A549 (cell line): Measurements from ENCODE around the gene PYROXD2. TPM values are rescaled to one million over a fixed set of nuclear protein-coding genes. Genes with fewer than 3 reads are reported as not detected.

Experiments
- ATAC-seq, 2 experiments: fragments of 200-7000 bp in 1 of 2; fragments of >200 bp in 1 of 2; cut with Nextera tagmentation in 1 of 2; cut with Tn5 transposase in 1 of 2; 3 replicates each; pipeline versions ENCODE4 v1.8.0 to v1.9.1; 2018 to 2020; ENCODE audit warnings: mild to moderate bottlenecking in 1 of 2, moderate library complexity in 1 of 2
- CTCF ChIA-PET: fragments of 300-600 bp; sonication (Branson Sonifier 250); formaldehyde crosslinking; extraction: SDS; loops from one replicate; lab custom pipeline; 2021; ENCODE audit warnings: antibody characterized with exemption, inconsistent platforms; lab: Yijun Ruan, JAX
- POLR2A ChIA-PET: fragments of 350-600 bp; formaldehyde crosslinking; extraction: SDS; loops from one replicate; lab custom pipeline; 2021; ENCODE audit warnings: antibody characterized with exemption, inconsistent platforms; lab: Yijun Ruan, JAX
- DNase-seq, 2 experiments: peaks; one replicate each; pipeline versions ENCODE4 v3.0.0 to v3.0.0-alpha.2; 2011 to 2016; ENCODE audit warnings: low read depth in 1 of 2, low spot score in 1 of 2
- FAIRE-seq: peaks from 2 replicates; lab custom pipeline; 2011; peaks lifted over from hg19 to GRCh38; lab: Jason Lieb, UNC
- H3K27ac ChIP-seq, 2 experiments: fragments of >200 bp; sonication (Bioruptor Twin); formaldehyde crosslinking; 3 replicates each; pipeline ENCODE4 v1.5.1; 2016 to 2017
- H3K4me1 ChIP-seq: fragments of >200 bp; sonication (Bioruptor Twin); formaldehyde crosslinking; 3 replicates; pipeline ENCODE4 v1.6.1; 2016
- H3K4me2 ChIP-seq: fragments of >200 bp; sonication (Bioruptor Twin); formaldehyde crosslinking; 3 replicates; pipeline ENCODE4 v1.6.1; 2016
- H3K4me3 ChIP-seq: fragments of >200 bp; sonication (Bioruptor Twin); formaldehyde crosslinking; 3 replicates; pipeline ENCODE4 v1.5.1; 2016
- H3K9me3 ChIP-seq: fragments of >200 bp; sonication (Bioruptor Twin); formaldehyde crosslinking; 3 replicates; pipeline ENCODE4 v1.6.1; 2016
- ATOH8 ChIP-seq: fragments of 250-450 bp; sonication (Bioruptor Pico); IDR thresholded peaks from 2 replicates; pipeline ENCODE4 v1.5.0; 2020; ENCODE audit warnings: low read depth, mild to moderate bottlenecking, moderate library complexity
- BCL3 ChIP-seq: fragments of >200 bp; sonication (Bioruptor Twin); formaldehyde crosslinking; IDR thresholded peaks from 3 replicates; pipeline ENCODE4 v1.6.1; 2016
- CBX2 ChIP-seq: fragments of 200-600 bp; sonication (generic); IDR thresholded peaks from 2 replicates; pipeline ENCODE4 v1.6.1; 2016; ENCODE audit warnings: low read depth, mild to moderate bottlenecking, borderline replicate concordance
- CEBPB ChIP-seq, 2 experiments: fragments of >200 bp in 1 of 2; sonication (Bioruptor Twin) in 1 of 2; formaldehyde crosslinking in 1 of 2; IDR thresholded peaks; 2 replicates each; pipeline ENCODE4 v1.6.1; 2012 to 2016
- E2F6 ChIP-seq: IDR thresholded peaks from 2 replicates; pipeline ENCODE4 v1.6.1; 2012; ENCODE audit warnings: low read depth, borderline replicate concordance
- EHMT2 ChIP-seq: fragments of 200-600 bp; sonication (generic); IDR thresholded peaks from 2 replicates; pipeline ENCODE4 v1.6.1; 2016; ENCODE audit warnings: antibody characterized with exemption, low read depth, mild to moderate bottlenecking, moderate library complexity
- ELK1 ChIP-seq: fragments of 150-350 bp; IDR thresholded peaks from 2 replicates; pipeline ENCODE4 v1.6.1; 2014; ENCODE audit warnings: low read depth, mild to moderate bottlenecking, low read length
- ESRRA ChIP-seq: fragments of 150-350 bp; IDR thresholded peaks from 2 replicates; pipeline ENCODE4 v1.6.1; 2014; ENCODE audit warnings: mild to moderate bottlenecking, low read length, borderline replicate concordance
- FOSL2 ChIP-seq, 2 experiments: fragments of 450-650 bp in 1 of 2; fragments of >200 bp in 1 of 2; sonication (Bioruptor Twin) in 1 of 2; formaldehyde crosslinking; IDR thresholded peaks; 2 replicates each; pipeline versions ENCODE4 v1.5.0 to v1.6.1; 2016 to 2020; ENCODE audit warnings: mild to moderate bottlenecking in 1 of 2, moderate library complexity in 1 of 2
- GATA3 ChIP-seq: IDR thresholded peaks from 2 replicates; pipeline ENCODE4 v1.6.1; 2012; ENCODE audit warnings: borderline replicate concordance
- HDAC2 ChIP-seq: fragments of 200-600 bp; sonication (generic); IDR thresholded peaks from 2 replicates; pipeline ENCODE4 v1.6.1; 2016
- HEYL ChIP-seq: fragments of 250-450 bp; sonication (Bioruptor Pico); IDR thresholded peaks from 2 replicates; pipeline ENCODE4 v1.8.0; 2021; ENCODE audit warnings: mild to moderate bottlenecking, moderate library complexity
- HOXB13 ChIP-seq: fragments of 250-450 bp; sonication (Bioruptor Pico); IDR thresholded peaks from 2 replicates; pipeline ENCODE4 v1.5.0; 2020; ENCODE audit warnings: low read depth, mild to moderate bottlenecking, moderate library complexity
- JUN ChIP-seq, 2 experiments: fragments of >200 bp; sonication (Bioruptor Twin); formaldehyde crosslinking; IDR thresholded peaks; 2 replicates in 1 of 2; 3 replicates in 1 of 2; pipeline ENCODE4 v1.6.1; 2016 to 2017
- KDM5A ChIP-seq: fragments of 200-600 bp; sonication (generic); IDR thresholded peaks from 2 replicates; pipeline ENCODE4 v1.6.1; 2016; ENCODE audit warnings: antibody characterized with exemption, mild to moderate bottlenecking
- NPAS2 ChIP-seq: fragments of 250-450 bp; sonication (Bioruptor Pico); IDR thresholded peaks from 2 replicates; pipeline ENCODE4 v1.8.0; 2022; ENCODE audit warnings: mild to moderate bottlenecking, moderate library complexity, borderline replicate concordance
- NR3C1 ChIP-seq: fragments of >200 bp; sonication (Bioruptor Twin); formaldehyde crosslinking; IDR thresholded peaks from 3 replicates; pipeline ENCODE4 v1.6.1; 2017
- PBX3 ChIP-seq: IDR thresholded peaks from 2 replicates; pipeline ENCODE4 v1.6.1; 2012
- PHF8 ChIP-seq: fragments of 200-600 bp; sonication (generic); IDR thresholded peaks from 2 replicates; pipeline ENCODE4 v1.6.1; 2016; ENCODE audit warnings: low read depth, mild to moderate bottlenecking, antibody characterized with exemption, moderate library complexity, borderline replicate concordance
- POLR2A ChIP-seq: IDR thresholded peaks from 2 replicates; pipeline ENCODE4 v1.6.1; 2012; ENCODE audit warnings: mild to moderate bottlenecking, low read length
- RAD21 ChIP-seq, 2 experiments: fragments of >200 bp in 1 of 2; sonication (Bioruptor Twin) in 1 of 2; formaldehyde crosslinking in 1 of 2; IDR thresholded peaks in 1 of 2; conservative IDR thresholded peaks in 1 of 2; 2 replicates in 1 of 2; 3 replicates in 1 of 2; pipeline ENCODE4 v1.6.1; 2012 to 2018; ENCODE audit warnings: inconsistent platforms in 1 of 2
- RCOR1 ChIP-seq: fragments of 150-350 bp; IDR thresholded peaks from 2 replicates; pipeline ENCODE4 v1.6.1; 2014; ENCODE audit warnings: antibody characterized with exemption, low read length, low read depth
- RFX5 ChIP-seq: fragments of 450-650 bp; IDR thresholded peaks from 2 replicates; pipeline ENCODE4 v1.7.1; 2014; ENCODE audit warnings: antibody characterized with exemption, mild to moderate bottlenecking, moderate library complexity
- RNF2 ChIP-seq: fragments of 200-600 bp; sonication (generic); IDR thresholded peaks from 2 replicates; pipeline ENCODE4 v1.6.1; 2016; ENCODE audit warnings: low read depth, mild to moderate bottlenecking, antibody characterized with exemption, moderate library complexity, borderline replicate concordance
- SREBF2 ChIP-seq: fragments of 450-650 bp; IDR thresholded peaks from 2 replicates; pipeline ENCODE4 v1.6.1; 2014; ENCODE audit warnings: mild to moderate bottlenecking, moderate library complexity
- TFCP2L1 ChIP-seq: fragments of 250-450 bp; sonication (Bioruptor Pico); IDR thresholded peaks from 2 replicates; pipeline ENCODE4 v1.5.0; 2021; ENCODE audit warnings: mild to moderate bottlenecking
- ZC3H11A ChIP-seq: fragments of 450-650 bp; IDR thresholded peaks from 2 replicates; pipeline ENCODE4 v1.6.1; 2014; ENCODE audit warnings: antibody characterized with exemption, mild to moderate bottlenecking
- ZFP36 ChIP-seq: fragments of 450-650 bp; IDR thresholded peaks from 2 replicates; pipeline ENCODE4 v1.6.1; 2014; ENCODE audit warnings: borderline replicate concordance; ENCODE audit not compliant: partially characterized antibody
- WGBS: methylation state at CpG from one replicate; pipeline ENCODE4 v1.1.6; 2017; ENCODE audit errors: missing lambda C conversion rate; 5-methylcytosine and 5-hydroxymethylcytosine counted together
- polyA plus RNA-seq, 4 experiments: library from polyadenylated mRNA; depleted of rRNA in 3 of 4; stranded (reverse); fragments of >200 nt; fragmentation: RNase III in 1 of 4; extraction: RNeasy Plus Mini Kit Qiagen cat#74134 plus additional on column Dnase treatment in 1 of 4; gene quantifications; 2 replicates in 3 of 4; 3 replicates in 1 of 4; pipeline ENCODE4 v1.2.3, GENCODE V29; 2011 to 2017

Gene PYROXD2
- polyA plus RNA-seq, 2 of the 4 experiments (the other 2 are of a cell fraction), result 4.6 to 6.3 TPM

GRCh38 chr10:98423691-98424120 is 8.7 kb upstream of the PYROXD2 start:
- DNase-seq (peak in 1 of 2 experiments; percentile 31), FAIRE-seq (no peak)
- Histone ChIP-seq H3K9me3 (no peaks in the 10 kb centered on the region), H3K4me2 (no peak overlapping the region), H3K4me1 (no peaks in the 10 kb centered on the region)
- CTCF ChIA-PET, result interaction anchor here (0.9 to 2.7 kb wide), 5 partner anchors 8 to 240 kb away, joined by 3 to 11 read pairs (median 4); partner anchors contain the start of gene PYROXD2
- TF ChIP-seq POLR2A (no peak), RFX5 (no peak), ATOH8 (CRISPR knock-in tag) (no peak), RAD21 (conservative IDR thresholded peaks at IDR 0.05 in 1 of 2, IDR thresholded peaks at IDR 0.05 in 1 of 2) (peak in 1 of 2 experiments; percentile 37; a peak in 2 of 5 replicates)
- TF ChIP-seq, all 56 proteins: peak for 1
- Histone ChIP-seq H3K27ac (no peak overlapping the region), H3K4me3 (no peak overlapping the region)
- peak in 1 of 2 experiments; percentile 80; a peak in 3 of 6 replicates for ATAC-seq
- POLR2A ChIA-PET, result interaction anchor here (1.1 kb wide), 1 partner anchor 9 kb away, joined by 4 read pairs; the partner anchor contains the start of gene PYROXD2
- WGBS, result 69% methylated on average over 6 of the region's 9 CpGs

- CTCF ChIA-PET, result interaction anchor here (1.1 to 2.7 kb wide), 2 partner anchors 14 to 46 kb away, joined by 3 to 11 read pairs; no protein-coding TSS in a partner anchor
- POLR2A ChIA-PET, result no interaction called here
- no peaks in the 10 kb centered on the region for H3K9me3 ChIP-seq
- H3K4me1 ChIP-seq, result no peaks in the 10 kb centered on the region
- WGBS, result 93% methylated on average over 9 of the region's 10 CpGs
- no peak overlapping the region for H3K4me3 ChIP-seq
- no peak overlapping the region for H3K4me2 ChIP-seq
- TF ChIP-seq GATA3, result no peak
- no peak for TF ChIP-seq NR3C1
- TF ChIP-seq BCL3, result no peak
- no peak for TF ChIP-seq NPAS2
- TF ChIP-seq RAD21 (conservative IDR thresholded peaks at IDR 0.05 in 1 of 2, IDR thresholded peaks at IDR 0.05 in 1 of 2), result no peak
- no peak for TF ChIP-seq RNF2
- no peak for TF ChIP-seq HEYL (CRISPR knock-in tag)
- no peak for TF ChIP-seq CBX2
- no peak for TF ChIP-seq TFCP2L1 (CRISPR knock-in tag)
- TF ChIP-seq PHF8, result no peak
- TF ChIP-seq EHMT2, result no peak
- TF ChIP-seq KDM5A, result no peak
- TF ChIP-seq ZFP36, result no peak
- TF ChIP-seq HDAC2, result no peak
- H3K27ac ChIP-seq, result no peak overlapping the region
- no peak for DNase-seq
- no peak for ATAC-seq
- FAIRE-seq, result no peak
Observed at GRCh38 chr10:98422182-98422581, 7.2 kb upstream of the PYROXD2 start.

GRCh38 chr10:98420786-98421185 is 5.8 kb upstream of the PYROXD2 start:
- Histone ChIP-seq H3K27ac (no peak overlapping the region), H3K4me2 (no peak overlapping the region), H3K4me1 (peaks cover under 1% of the 10 kb centered on the region), H3K4me3 (no peak overlapping the region), H3K9me3 (no peaks in the 10 kb centered on the region)
- DNase-seq (no peak), ATAC-seq (no peak), FAIRE-seq (no peak)
- 80% methylated on average over 7 of the region's 9 CpGs for WGBS
- ChIA-PET POLR2A (no interaction called here), CTCF (interaction anchor here (1.5 kb wide), 1 partner anchor 16 kb away, joined by 3 read pairs; no protein-coding TSS in a partner anchor)
- TF ChIP-seq EHMT2 (no peak), SREBF2 (no peak), ZC3H11A (no peak), JUN (IDR thresholded peaks at IDR 0.05) (no peak), CBX2 (no peak), ELK1 (no peak), CEBPB (IDR thresholded peaks at IDR 0.05) (no peak), FOSL2 (IDR thresholded peaks at IDR 0.05) (no peak), FOSL2 (CRISPR knock-in tag; IDR thresholded peaks at IDR 0.05) (no peak), ZFP36 (no peak), HOXB13 (CRISPR knock-in tag) (no peak), E2F6 (no peak), ESRRA (no peak), PBX3 (no peak), RCOR1 (no peak)
